ENCODE measurements around the gene FHOD3. TPM values are rescaled to one million over a fixed set of nuclear protein-coding genes. Genes with fewer than 3 reads are reported as not detected.

Gene FHOD3
- total and polyA plus RNA-seq, 2 of the 4 experiments (the other 2 are of a cell fraction): 14.6 to 16.0 TPM

- no TSS peak for BruUV-seq (replicated peaks)
- Histone ChIP-seq H3K4ac (ENCODE audit: low read depth, low read length) (no peak overlapping the region), H3K4me2 (ENCODE audit: low read depth, low read length) (no peak overlapping the region), H3K36me3 (ENCODE audit: control insufficient read depth, insufficient read depth, low read length) (no peaks in the 10 kb centered on the region), H3K56ac (ENCODE audit: extremely low read depth, insufficient read depth, low read length) (no peak overlapping the region), H3K4me1 (ENCODE audit: control insufficient read depth, insufficient read depth, low read length) (peaks cover 7% of the 10 kb centered on the region), H3K79me1 (ENCODE audit: low read depth in 1 of 2, low read length in 2 of 2) (no peaks in the 10 kb centered on the region; a peak in 2 of 4 replicates), H3K4me3 (ENCODE audit: insufficient read depth, low read depth, low read length) (no peak overlapping the region), H3K27me3 (ENCODE audit: control insufficient read depth, insufficient read depth, low read length) (no peaks in the 10 kb centered on the region), H3K9ac (ENCODE audit: low read depth, low read length) (no peak overlapping the region), H4K91ac (ENCODE audit: insufficient read depth, low read depth, low read length) (no peak overlapping the region), H4K5ac (ENCODE audit: low read depth, low read length) (no peak overlapping the region), H4K20me1 (ENCODE audit: insufficient read depth, low read length) (no peaks in the 10 kb centered on the region), H2BK20ac (ENCODE audit: low read depth, low read length) (no peak overlapping the region), H3K9me1 (ENCODE audit: insufficient read depth, low read length) (peaks cover 10% of the 10 kb centered on the region), H2BK120ac (ENCODE audit: low read depth, low read length) (no peak overlapping the region), H2AK9ac (replicated peaks; ENCODE audit: low read depth, low read length, poor library complexity) (no peak overlapping the region), H2AFZ (replicated peaks; ENCODE audit: low read length, poor library complexity) (no peak overlapping the region), H3K27ac (ENCODE audit: insufficient read depth, low read length) (no peak overlapping the region), H4K8ac (ENCODE audit: low read depth in 2 of 2, low read length in 2 of 2) (no peak overlapping the region), H3K23ac (ENCODE audit: low read depth, low read length) (no peak overlapping the region), H3K14ac (replicated peaks; ENCODE audit: low read depth, low read length) (no peak overlapping the region), H3K18ac (ENCODE audit: low read depth, low read length) (no peak overlapping the region), H2AK5ac (ENCODE audit: low read depth, low read length) (no peak overlapping the region), H3K9me3 (ENCODE audit: control insufficient read depth, insufficient read depth, low read length) (no peaks in the 10 kb centered on the region), H2BK5ac (ENCODE audit: low read depth, low read length, poor library complexity, severe bottlenecking) (no peak overlapping the region), H2BK15ac (ENCODE audit: low read depth, low read length) (no peak overlapping the region)
- ChIA-PET POLR2A (ENCODE audit: unreplicated experiment) (no interaction called here), CTCF (interaction anchor here (0.7 kb wide), 1 partner anchor 33 kb away, joined by 3 read pairs; no protein-coding TSS in a partner anchor)
- DNase-seq (no peak), ATAC-seq (ENCODE audit: low read depth) (no peak)
- intact Hi-C loops (cut with micrococcal nuclease): no loop called here
- WGBS, 2 experiments (ENCODE audit: extremely low coverage in 2 of 2, insufficient read length in 1 of 2): 100% methylated on average over 1 of the region's 19 CpGs; no CpG with 5 or more reads in 1 of the 2 experiments
- TF ChIP-seq USF2 (IDR thresholded peaks at IDR 0.05; ENCODE audit: low read depth, low read length): no peak
- TF ChIP-seq MXI1 (IDR thresholded peaks at IDR 0.05; ENCODE audit: borderline replicate concordance, low read depth, low read length): no peak
- TF ChIP-seq CTCF (conservative IDR thresholded peaks at IDR 0.05; ENCODE audit: low read depth, low read length): no peak
- TF ChIP-seq FOS (IDR thresholded peaks at IDR 0.05; ENCODE audit: low read depth, low read length): no peak
- TF ChIP-seq MAZ (IDR thresholded peaks at IDR 0.05; ENCODE audit: borderline replicate concordance, low read depth, low read length): no peak
- no peak for TF ChIP-seq RAD21 (IDR thresholded peaks at IDR 0.05; ENCODE audit: low read length)
- no peak for TF ChIP-seq RCOR1 (IDR thresholded peaks at IDR 0.05; ENCODE audit: insufficient replicate concordance, low read length)
- TF ChIP-seq CEBPB (IDR thresholded peaks at IDR 0.05; ENCODE audit: low read depth, low read length): no peak
- TF ChIP-seq SMC3 (IDR thresholded peaks at IDR 0.05; ENCODE audit: low read depth, low read length): no peak
- TF ChIP-seq ELK1 (IDR thresholded peaks at IDR 0.05; ENCODE audit: borderline replicate concordance, low read depth, low read length): no peak
- no peak for TF ChIP-seq NFE2L2 (IDR thresholded peaks at IDR 0.05; ENCODE audit: low read depth, low read length)
- TF ChIP-seq BHLHE40 (IDR thresholded peaks at IDR 0.05; ENCODE audit: low read depth, low read length): no peak
- TF ChIP-seq RFX5 (IDR thresholded peaks at IDR 0.05; ENCODE audit: low read depth, low read length): no peak
- no peak for TF ChIP-seq POLR2A (IDR thresholded peaks at IDR 0.05; ENCODE audit: low read depth, low read length)
- in situ Hi-C loops (cut with MboI; ENCODE audit: low sequenced_read_pairs): no loop called here
- dilution Hi-C loops (cut with HindIII; ENCODE audit: low sequenced_read_pairs, unreplicated experiment): no loop called here
Measured at GRCh38 chr18:36625386-36625785, 327.9 kb downstream of the FHOD3 start.

Measured in IMR-90 (cell line).